Neuron (in vitro differentiated cells): ENCODE results near the gene CUEDC2.

Experiments used
- H2AFZ ChIP-seq: one replicate; pipeline ENCODE4 v1.6.1; 2013; ENCODE audit warnings: low read depth, mild to moderate bottlenecking, inconsistent platforms, low read length, moderate library complexity
- H3K27me3 ChIP-seq: one replicate; pipeline ENCODE4 v1.6.1; 2013; ENCODE audit warnings: low read length; ENCODE audit not compliant: insufficient read depth
- H3K36me3 ChIP-seq: one replicate; pipeline ENCODE4 v1.6.1; 2013; ENCODE audit warnings: low read length; ENCODE audit not compliant: insufficient read depth
- H3K4me1 ChIP-seq: one replicate; pipeline ENCODE4 v1.6.1; 2013; ENCODE audit warnings: low read length; ENCODE audit not compliant: insufficient read depth
- H3K4me3 ChIP-seq: 2 replicates; pipeline ENCODE4 v1.5.1; 2013; ENCODE audit warnings: mild to moderate bottlenecking, low read length, moderate library complexity
- H3K9me3 ChIP-seq: one replicate; pipeline ENCODE4 v1.6.1; 2013; ENCODE audit warnings: low read length

CUEDC2 gene

DNA sequence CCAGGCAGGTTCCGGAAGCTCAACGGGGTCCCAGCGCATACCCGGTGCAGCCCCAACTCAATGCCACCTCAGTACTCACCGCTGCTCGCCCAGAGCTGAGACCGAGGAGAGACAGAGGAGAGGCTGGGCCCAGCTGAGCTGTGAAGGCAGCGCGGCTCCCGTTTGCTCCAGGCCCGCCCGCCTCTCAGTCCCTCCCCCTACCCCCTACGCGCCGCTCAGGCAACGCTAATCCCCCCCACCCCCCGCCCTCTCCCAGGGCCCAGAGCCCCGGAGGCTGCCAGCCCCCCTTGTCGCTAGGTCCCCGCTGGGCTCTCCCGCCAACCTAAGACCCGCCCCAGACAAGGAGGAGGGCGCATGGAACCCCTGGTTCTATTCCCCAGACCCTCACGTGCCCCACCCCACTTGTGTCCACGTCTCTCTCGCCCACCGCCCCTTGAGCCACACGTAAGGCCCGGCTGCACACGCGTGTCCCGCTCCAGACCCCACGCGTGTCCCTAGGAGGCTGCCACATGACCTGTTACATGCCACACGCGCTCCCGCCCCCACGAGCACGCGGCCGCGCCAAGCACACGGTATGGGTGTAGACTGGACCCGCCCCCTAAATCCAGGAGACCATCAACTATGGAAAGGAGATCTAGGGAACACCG is 13.6 kb downstream of the CUEDC2 start, which contains the start of gene PSD:
Gene PSD (minus strand): TSS at position 164 of the 647 bp plus-strand sequence. CDS start 1,747 bp downstream, outside the sequence.
- H3K4me3 ChIP-seq, result peak within 1 kb of the TSS; percentile 82
- H3K4me1 ChIP-seq, result peaks cover 49% of the 10 kb centered on the region
- H3K36me3 ChIP-seq, result peaks cover 9% of the 10 kb centered on the region
- H3K9me3 ChIP-seq, result no peaks in the 10 kb centered on the region
- no peaks in the 10 kb centered on the region for H3K27me3 ChIP-seq
- H2AFZ ChIP-seq, result peak within 1 kb of the TSS; percentile 27

DNA sequence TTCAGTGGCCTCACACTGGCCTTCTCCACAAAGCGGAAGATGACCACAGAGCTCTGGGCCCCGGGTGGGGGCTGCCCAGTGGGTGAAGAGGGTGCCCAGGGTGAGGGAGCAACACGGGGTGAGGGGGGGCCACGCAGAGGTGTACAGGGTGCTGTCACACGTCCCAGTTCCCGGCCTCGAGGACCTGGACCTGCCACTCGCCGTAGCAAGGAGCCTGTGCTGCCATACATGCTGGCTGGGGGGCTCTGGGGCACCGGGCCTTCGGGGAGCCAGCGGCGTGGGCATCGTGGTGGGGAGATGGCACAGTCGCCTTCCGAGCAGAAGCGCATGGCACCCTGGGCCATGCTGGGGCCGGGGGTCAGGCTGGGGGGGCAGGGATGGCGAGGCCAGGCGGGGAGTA is 15.7 kb downstream of the CUEDC2 start:
- peaks cover 60% of the 10 kb centered on the region for H3K4me1 ChIP-seq

DNA sequence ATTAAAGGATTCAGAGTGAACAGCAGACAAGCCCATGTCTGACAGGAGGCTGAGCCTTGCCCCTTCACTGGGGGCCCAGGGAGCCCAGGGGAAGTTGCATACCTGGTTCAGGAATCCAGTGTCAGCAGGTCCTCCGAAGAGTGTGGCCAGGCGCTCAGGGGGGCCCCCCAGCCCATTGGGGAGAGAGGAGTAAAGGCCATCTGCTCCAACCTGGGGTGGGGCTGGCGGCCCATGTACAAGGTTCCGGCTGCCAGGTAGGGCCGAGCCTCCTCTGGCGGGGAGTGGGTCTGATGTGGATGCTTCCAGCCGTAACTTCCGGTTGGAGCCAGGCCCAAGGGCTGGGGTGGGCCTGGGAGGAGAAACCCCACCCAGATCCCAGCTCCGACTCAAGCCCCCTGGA is 16.1 kb downstream of the CUEDC2 start:
- peaks cover 61% of the 10 kb centered on the region for H3K4me1 ChIP-seq
- no peak overlapping the region for H2AFZ ChIP-seq
- no peaks in the 10 kb centered on the region for H3K36me3 ChIP-seq
- no peaks in the 10 kb centered on the region for H3K27me3 ChIP-seq
- H3K4me3 ChIP-seq, result no peak overlapping the region
- no peaks in the 10 kb centered on the region for H3K9me3 ChIP-seq

More for the DNA sequence above, 15.7 kb downstream of the CUEDC2 start:
- H3K36me3 ChIP-seq, result no peaks in the 10 kb centered on the region
- no peaks in the 10 kb centered on the region for H3K27me3 ChIP-seq
- H3K9me3 ChIP-seq, result no peaks in the 10 kb centered on the region
- H2AFZ ChIP-seq, result no peak overlapping the region
- no peak overlapping the region for H3K4me3 ChIP-seq

DNA sequence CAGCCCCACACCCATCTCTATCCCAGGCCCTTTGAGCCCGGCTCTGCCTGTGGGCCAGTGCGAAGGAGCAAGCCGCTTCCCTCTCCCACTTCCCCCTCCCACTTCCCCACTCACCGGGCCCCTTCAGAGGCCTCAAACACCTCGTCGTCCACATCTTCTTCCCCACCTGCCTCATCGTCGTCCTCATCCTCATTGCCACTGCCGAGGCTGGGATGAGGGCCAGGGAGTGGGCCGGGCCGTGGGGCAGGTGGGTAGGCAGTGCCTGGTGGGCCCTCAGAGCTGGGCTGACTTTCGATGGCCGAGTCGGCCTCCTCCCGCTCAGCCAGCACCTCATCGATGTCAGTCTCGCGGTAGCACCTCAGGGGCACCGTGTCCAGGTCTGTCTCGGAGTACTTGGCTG is 17.6 kb downstream of the CUEDC2 start:
- peaks cover 70% of the 10 kb centered on the region for H3K4me1 ChIP-seq
- no peaks in the 10 kb centered on the region for H3K27me3 ChIP-seq
- H3K4me3 ChIP-seq, result no peak overlapping the region

DNA sequence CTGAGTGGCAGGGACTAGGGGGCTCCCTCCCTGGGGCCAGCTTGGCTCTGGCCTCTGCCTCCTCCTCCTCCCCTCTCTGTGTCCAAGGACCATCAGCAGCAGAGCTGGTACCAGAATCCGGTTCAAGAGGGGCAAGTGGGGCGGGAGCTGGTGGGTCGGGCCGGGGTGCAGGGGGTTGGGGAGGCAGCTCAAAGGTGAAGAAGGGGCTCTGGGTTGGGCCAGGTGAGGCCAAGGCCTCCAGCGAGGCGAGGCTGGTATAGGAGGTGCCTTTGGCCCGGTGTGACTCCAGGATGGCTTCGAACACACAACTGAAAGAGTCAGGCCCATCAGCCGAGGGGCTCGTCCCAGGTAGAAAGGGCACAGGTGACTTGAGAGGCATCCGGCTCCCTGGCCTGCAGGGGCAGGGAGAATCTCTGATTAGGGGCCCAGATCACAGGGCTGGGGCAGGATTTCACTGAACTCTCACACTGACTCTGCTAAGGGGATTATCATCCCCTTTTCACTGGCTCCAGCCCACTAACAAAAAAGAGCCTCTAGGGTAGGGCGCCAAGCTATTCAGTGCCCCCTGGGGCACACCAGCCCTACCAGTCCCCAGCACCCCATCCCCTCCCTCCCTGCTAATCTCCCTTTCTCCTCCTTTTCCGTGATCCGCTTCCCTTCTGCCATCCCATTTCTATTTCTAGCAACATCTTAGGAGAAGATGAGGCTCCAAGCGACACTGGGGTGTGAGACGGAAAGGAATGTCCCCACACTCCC is 18.4 kb downstream of the CUEDC2 start:
- H3K27me3 ChIP-seq, result no peaks in the 10 kb centered on the region
- H3K36me3 ChIP-seq, result no peaks in the 10 kb centered on the region
- H3K4me3 ChIP-seq, result no peak overlapping the region
- peaks cover 72% of the 10 kb centered on the region for H3K4me1 ChIP-seq
- no peak overlapping the region for H2AFZ ChIP-seq
- no peaks in the 10 kb centered on the region for H3K9me3 ChIP-seq

More for the DNA sequence above, 17.6 kb downstream of the CUEDC2 start:
- Histone ChIP-seq H3K36me3 (no peaks in the 10 kb centered on the region), H3K9me3 (no peaks in the 10 kb centered on the region), H2AFZ (no peak overlapping the region)

DNA sequence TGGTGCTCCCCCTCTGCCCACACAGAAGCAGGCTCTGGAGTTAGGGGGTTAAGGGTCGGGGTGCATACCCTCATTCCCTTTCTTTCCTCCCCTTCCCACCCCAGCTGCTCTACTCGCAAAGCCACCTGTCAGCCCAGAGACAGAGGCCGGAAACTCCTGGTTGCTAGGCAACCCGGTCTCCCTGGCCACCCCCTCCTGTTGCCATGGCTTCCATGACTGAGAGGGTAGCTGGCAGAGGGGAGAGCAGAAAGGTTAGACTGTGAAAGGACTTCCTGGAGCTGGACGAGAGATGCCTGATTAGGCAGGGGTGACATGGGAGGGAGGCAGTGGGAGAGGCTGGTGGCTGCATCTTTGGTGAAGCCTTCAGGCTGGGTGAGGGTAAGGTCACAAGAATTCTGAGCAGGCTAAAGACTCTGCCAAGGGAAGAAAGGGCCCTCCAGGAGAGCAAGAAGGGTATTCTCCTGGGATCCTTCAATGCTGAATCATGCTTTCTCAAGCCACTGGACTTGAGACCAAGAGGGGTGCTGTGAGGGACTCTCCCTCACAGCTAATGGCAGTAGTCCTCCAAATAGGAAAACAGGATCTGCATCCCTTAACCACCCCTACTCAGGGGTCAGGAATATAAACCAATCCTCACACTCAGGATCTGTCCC is 19.2 kb downstream of the CUEDC2 start:
- peaks cover 68% of the 10 kb centered on the region for H3K4me1 ChIP-seq
- H3K9me3 ChIP-seq, result no peaks in the 10 kb centered on the region
- H3K27me3 ChIP-seq, result no peaks in the 10 kb centered on the region
- no peak overlapping the region for H3K4me3 ChIP-seq
- H2AFZ ChIP-seq, result no peak overlapping the region
- H3K36me3 ChIP-seq, result no peaks in the 10 kb centered on the region

DNA sequence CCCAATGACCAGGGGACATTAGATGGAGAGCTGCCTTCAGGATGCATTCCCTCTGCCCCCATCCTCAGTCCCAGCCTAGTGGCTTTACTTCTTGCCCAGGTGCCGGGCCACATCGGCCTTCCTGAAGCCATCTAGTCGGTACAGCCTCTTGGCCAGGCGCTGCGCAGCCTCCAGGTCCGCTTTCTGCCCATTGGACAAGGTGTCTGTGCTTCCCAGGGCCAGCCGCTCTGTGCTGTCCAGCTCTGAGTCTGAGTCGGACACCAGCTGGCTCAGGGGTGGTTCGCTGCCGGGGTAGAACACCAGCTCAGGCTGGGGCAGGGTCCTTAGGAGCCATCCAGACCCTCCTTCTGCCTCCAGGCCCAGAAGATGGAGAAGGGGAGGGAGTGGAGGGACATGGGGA is 20.1 kb downstream of the CUEDC2 start:
- Histone ChIP-seq H3K36me3 (no peaks in the 10 kb centered on the region), H3K4me1 (peaks cover 67% of the 10 kb centered on the region), H3K9me3 (no peaks in the 10 kb centered on the region), H3K27me3 (no peaks in the 10 kb centered on the region), H3K4me3 (no peak overlapping the region), H2AFZ (no peak overlapping the region)

DNA sequence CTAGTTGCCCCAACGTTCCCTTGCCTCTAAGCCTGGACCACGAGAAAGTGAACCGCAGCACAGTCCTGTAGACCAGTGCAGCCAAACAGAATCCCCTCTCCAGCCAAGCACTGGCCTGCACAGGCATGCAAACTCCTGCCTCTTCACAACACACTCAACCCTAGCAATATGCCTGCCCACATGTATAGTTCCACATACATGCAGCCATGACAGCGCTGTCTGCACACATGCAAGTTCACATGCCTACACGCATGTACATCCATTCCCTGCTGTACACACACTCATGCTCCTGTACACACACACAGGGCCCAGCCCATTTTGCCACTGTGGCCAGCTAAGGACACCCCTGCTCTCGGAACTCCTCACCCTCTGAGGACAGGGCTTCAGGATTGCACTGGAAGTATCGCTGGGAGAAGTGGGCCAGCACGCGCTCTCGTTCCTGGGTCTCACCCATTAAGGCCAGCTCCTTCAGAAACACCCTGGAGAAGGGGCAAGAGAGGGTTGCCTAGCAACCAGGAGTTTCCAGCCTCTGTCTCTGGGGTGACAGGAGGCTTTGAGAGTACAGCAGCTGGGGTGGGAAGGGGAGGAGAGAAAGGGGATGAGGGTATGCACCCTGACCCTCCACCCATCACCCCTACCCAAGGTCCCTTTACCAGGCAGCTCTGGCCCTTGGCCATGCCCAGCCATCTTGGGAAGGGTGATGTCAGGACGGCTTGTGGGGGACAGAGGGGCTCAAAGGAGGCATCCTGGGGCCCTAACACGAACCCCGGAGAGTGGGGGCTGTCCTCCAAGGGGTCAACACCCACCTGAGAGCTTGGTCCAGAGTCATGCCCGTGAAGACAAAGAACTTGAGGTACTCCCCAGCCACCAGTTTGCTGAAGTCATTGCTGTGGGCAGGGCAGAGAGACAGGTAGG is 20.8 kb downstream of the CUEDC2 start:
- H3K9me3 ChIP-seq, result no peaks in the 10 kb centered on the region
- no peaks in the 10 kb centered on the region for H3K36me3 ChIP-seq
- H3K4me3 ChIP-seq, result no peak overlapping the region
- H3K4me1 ChIP-seq, result peaks cover 67% of the 10 kb centered on the region
- H3K27me3 ChIP-seq, result no peaks in the 10 kb centered on the region
- H2AFZ ChIP-seq, result no peak overlapping the region

DNA sequence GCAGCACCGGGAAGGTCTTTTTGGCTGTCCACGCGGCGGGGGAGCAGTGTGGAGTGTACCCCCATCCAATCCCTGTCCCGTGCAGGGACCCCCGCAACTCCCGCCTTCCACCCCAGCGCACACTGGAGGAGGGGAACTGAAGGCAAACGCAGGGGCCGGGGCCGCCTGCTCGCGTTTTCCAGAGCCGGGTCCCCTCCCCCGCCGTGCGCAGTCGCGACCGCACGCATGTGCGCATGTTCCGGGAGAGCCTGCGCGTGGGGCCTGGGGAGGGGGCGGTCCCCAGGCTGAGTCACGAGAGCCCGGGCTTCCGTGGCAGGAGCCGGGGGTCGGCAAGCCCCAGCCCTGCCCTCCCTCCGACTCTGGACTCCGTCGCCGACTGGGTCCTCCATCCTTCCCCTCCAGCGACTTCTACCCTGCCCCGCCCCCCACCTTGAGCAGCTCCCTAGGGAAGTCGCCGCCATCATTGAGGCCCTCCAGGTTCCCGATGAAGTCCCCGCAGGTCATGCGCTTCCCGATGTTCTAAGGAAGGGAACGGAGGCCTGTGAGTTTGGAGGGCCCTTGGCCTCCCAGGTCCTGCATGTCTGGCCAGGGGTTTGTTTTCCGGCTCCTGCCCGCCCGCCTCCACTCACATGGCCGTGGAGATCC is 21.8 kb downstream of the CUEDC2 start:
- Histone ChIP-seq H3K4me1 (peaks cover 65% of the 10 kb centered on the region), H3K4me3 (no peak overlapping the region), H3K36me3 (no peaks in the 10 kb centered on the region), H2AFZ (no peak overlapping the region), H3K9me3 (no peaks in the 10 kb centered on the region), H3K27me3 (no peaks in the 10 kb centered on the region)

DNA sequence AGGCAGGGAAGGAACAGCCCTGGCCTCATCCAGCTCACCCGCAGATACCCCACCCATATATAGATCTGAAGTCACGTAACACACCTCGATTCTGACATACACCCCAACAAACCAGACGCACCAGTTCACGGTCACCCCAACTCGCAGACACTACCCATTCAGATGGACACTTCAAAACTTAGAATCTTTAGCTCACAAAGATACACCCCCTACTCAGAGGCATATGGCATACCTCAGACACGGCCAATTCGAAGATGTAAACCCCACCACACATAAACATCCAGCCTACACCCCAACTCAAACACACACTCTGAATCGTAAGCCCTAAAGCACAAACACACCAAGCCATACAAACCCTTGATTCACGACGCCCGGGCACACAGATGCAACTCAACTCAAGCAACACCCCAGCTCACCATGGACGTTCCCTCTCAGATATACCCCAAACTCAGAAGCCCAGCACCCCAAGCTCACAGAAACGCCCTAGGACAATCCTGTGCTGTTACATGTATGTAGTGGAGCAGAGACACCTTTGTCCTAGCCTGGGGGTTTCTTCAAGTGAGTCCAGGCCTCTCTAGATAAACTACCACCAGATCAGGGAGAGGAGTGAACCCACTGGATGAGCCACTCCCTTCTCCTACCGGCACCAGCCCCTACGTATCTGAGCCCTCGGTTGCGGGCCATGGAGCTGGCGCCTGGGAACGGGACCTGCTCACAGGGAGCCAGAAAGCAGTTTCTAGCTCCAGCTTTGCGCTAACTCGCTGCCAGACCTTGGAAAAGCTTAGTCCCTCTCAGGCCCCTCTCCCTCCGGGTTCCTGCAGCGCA is 22.6 kb downstream of the CUEDC2 start:
- Histone ChIP-seq H3K27me3 (no peaks in the 10 kb centered on the region), H3K9me3 (no peaks in the 10 kb centered on the region), H3K36me3 (peaks cover 1% of the 10 kb centered on the region), H3K4me1 (peaks cover 61% of the 10 kb centered on the region), H3K4me3 (peak overlapping the region; percentile 41), H2AFZ (no peak overlapping the region)

DNA sequence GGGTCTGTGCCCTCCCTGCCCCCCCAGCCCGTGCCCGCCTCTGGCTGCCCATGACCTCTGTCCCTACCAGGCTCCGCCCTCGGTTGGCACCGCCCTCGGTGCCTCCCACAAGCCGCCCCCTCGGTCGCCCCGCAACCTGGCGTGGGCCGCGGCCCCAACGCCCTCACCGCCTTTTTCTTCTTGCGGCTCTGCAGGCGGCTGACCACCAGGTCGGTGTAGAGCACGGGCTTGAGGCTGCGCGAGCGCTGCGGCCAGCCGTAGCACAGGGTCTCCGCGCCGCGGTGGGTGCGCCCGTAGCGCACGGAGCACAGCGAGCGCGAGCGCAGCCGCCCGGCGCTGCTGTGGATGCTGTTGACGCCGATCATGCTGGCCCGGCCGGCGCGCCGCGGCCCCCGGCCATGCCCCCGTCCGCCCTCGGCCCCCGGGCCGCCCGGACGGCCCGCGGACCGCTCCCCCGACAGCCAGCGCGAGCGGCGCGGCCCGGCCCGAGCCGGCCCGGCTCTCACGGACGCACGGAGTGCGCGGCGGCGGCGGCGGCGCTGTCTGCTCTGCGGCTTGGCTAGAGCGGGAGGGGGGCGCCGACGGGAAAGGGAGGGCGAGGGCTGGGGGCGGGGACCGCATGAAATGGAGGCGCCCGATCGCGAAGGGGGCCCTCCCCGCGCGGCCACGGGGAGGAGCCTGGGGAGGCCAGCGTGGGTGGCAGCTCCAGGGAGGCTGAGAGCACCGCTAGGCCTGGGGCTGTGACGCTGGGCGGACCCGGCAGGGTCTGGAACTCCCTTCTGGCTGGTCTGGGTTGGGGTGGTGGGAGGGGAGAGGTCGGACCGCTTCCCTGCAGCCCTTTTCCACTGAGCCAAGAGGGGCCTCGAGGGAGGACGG is 23.4 kb downstream of the CUEDC2 start:
- H3K27me3 ChIP-seq, result no peaks in the 10 kb centered on the region
- H2AFZ ChIP-seq, result no peak overlapping the region
- peaks cover 8% of the 10 kb centered on the region for H3K36me3 ChIP-seq
- H3K9me3 ChIP-seq, result no peaks in the 10 kb centered on the region
- peak overlapping the region; percentile 41 for H3K4me3 ChIP-seq
- peaks cover 52% of the 10 kb centered on the region for H3K4me1 ChIP-seq
